ENCODE results near the gene FOXO1. TPM values are rescaled to one million over a fixed set of nuclear protein-coding genes. Genes with fewer than 3 reads are reported as not detected.

FOXO1 gene
- total RNA-seq, 8 experiments from 2014 or later = 0.63 to 17.3 (median 5.5) TPM

- Histone ChIP-seq H3K27ac (no peak overlapping the region), H3K4me3 (no peak overlapping the region), H3K4me1 (replicated peaks in 1 of 2) (no peaks in the 10 kb centered on the region)
- no peak for ATAC-seq (replicated peaks in 6 of 8)
- in situ Hi-C loops (cut with MboI; ENCODE audit: low pct_unique_long_range_greater_than_20kb in 2 of 9, low sequenced_read_pairs in 9 of 9, unreplicated experiment in 9 of 9) = no loop called here
- WGBS, 10 experiments = 53 to 100% (median 92%) methylated on average over 1 to 4 of the region's 4 CpGs; no CpG with 5 or more reads in 3 of the 10 experiments
Measured at GRCh38 chr13:40534456-40534855, 132.0 kb downstream of the FOXO1 start.

- in situ Hi-C loops (cut with MboI; ENCODE audit: low pct_unique_long_range_greater_than_20kb in 2 of 9, low sequenced_read_pairs in 9 of 9, unreplicated experiment in 9 of 9) = no loop called here
- WGBS, 10 experiments = 78 to 100% (median 90%) methylated on average over 2 to 8 of the region's 8 CpGs
- Histone ChIP-seq H3K27ac (no peak overlapping the region), H3K4me1 (replicated peaks in 1 of 2) (no peaks in the 10 kb centered on the region), H3K4me3 (no peak overlapping the region)
- no peak for ATAC-seq (replicated peaks in 6 of 8)
Measured at GRCh38 chr13:40533072-40533471, 133.4 kb downstream of the FOXO1 start.

GRCh38 chr13:40530961-40531360 is 135.5 kb downstream of the FOXO1 start:
- no peak overlapping the region for H3K4me3 ChIP-seq
- 0 to 90% (median 57%) methylated on average over 1 of the region's 1 CpG; no CpG with 5 or more reads in 1 of the 10 experiments for WGBS, 10 experiments
- no peak for ATAC-seq (replicated peaks in 6 of 8)
- in situ Hi-C loops (cut with MboI; ENCODE audit: low pct_unique_long_range_greater_than_20kb in 2 of 9, low sequenced_read_pairs in 9 of 9, unreplicated experiment in 9 of 9) = no loop called here
- no peaks in the 10 kb centered on the region for H3K4me1 ChIP-seq (replicated peaks in 1 of 2)
- no peak overlapping the region for H3K27ac ChIP-seq

- ATAC-seq (replicated peaks in 6 of 8) = no peak
- WGBS, 10 experiments = 60 to 100% (median 91%) methylated on average over 1 to 5 of the region's 6 CpGs; no CpG with 5 or more reads in 3 of the 10 experiments
- H3K4me1 ChIP-seq (replicated peaks in 1 of 2) = no peaks in the 10 kb centered on the region
- no peak overlapping the region for H3K4me3 ChIP-seq
- in situ Hi-C loops (cut with MboI; ENCODE audit: low pct_unique_long_range_greater_than_20kb in 2 of 9, low sequenced_read_pairs in 9 of 9, unreplicated experiment in 9 of 9) = no loop called here
- no peak overlapping the region for H3K27ac ChIP-seq
Measured at GRCh38 chr13:40528881-40529280, 137.6 kb downstream of the FOXO1 start.

- 33 to 100% (median 64%) methylated on average over 1 of the region's 1 CpG; no CpG with 5 or more reads in 6 of the 10 experiments for WGBS, 10 experiments
- ATAC-seq (replicated peaks in 6 of 8) = no peak
Measured at GRCh38 chr13:40527914-40528313, 138.5 kb downstream of the FOXO1 start.

GRCh38 chr13:40522282-40522681 is 144.2 kb downstream of the FOXO1 start:
- 20 to 100% (median 91%) methylated on average over 1 of the region's 1 CpG for WGBS, 10 experiments
- in situ Hi-C loops (cut with MboI; ENCODE audit: low pct_unique_long_range_greater_than_20kb in 2 of 9, low sequenced_read_pairs in 9 of 9, unreplicated experiment in 9 of 9) = no loop called here
- H3K4me1 ChIP-seq (replicated peaks in 1 of 2) = peaks cover 0 to 6% of the 10 kb centered on the region in 2 donors

More at GRCh38 chr13:40527914-40528313, 138.5 kb downstream of the FOXO1 start:
- no peak overlapping the region for H3K27ac ChIP-seq
- H3K4me1 ChIP-seq (replicated peaks in 1 of 2) = no peaks in the 10 kb centered on the region
- no peak overlapping the region for H3K4me3 ChIP-seq
- in situ Hi-C loops (cut with MboI; ENCODE audit: low pct_unique_long_range_greater_than_20kb in 2 of 9, low sequenced_read_pairs in 9 of 9, unreplicated experiment in 9 of 9) = no loop called here

GRCh38 chr13:40520916-40521315 is 145.5 kb downstream of the FOXO1 start:
- Histone ChIP-seq H3K27ac (no peak overlapping the region), H3K4me3 (no peak overlapping the region), H3K4me1 (replicated peaks in 1 of 2) (peaks cover 0 to 6% of the 10 kb centered on the region in 2 donors)
- WGBS, 10 experiments = 71 to 100% (median 90%) methylated on average over 1 to 3 of the region's 3 CpGs; no CpG with 5 or more reads in 2 of the 10 experiments
- in situ Hi-C loops (cut with MboI; ENCODE audit: low pct_unique_long_range_greater_than_20kb in 2 of 9, low sequenced_read_pairs in 9 of 9, unreplicated experiment in 9 of 9) = no loop called here
- ATAC-seq (replicated peaks in 6 of 8) = no peak

More at GRCh38 chr13:40522282-40522681, 144.2 kb downstream of the FOXO1 start:
- Histone ChIP-seq H3K4me3 (no peak overlapping the region), H3K27ac (no peak overlapping the region)
- peak in 2 of 8 experiments; percentile 49 to 77 for ATAC-seq (replicated peaks in 6 of 8)

GRCh38 chr13:40519637-40520036 is 146.8 kb downstream of the FOXO1 start:
- in situ Hi-C loops (cut with MboI; ENCODE audit: low pct_unique_long_range_greater_than_20kb in 2 of 9, low sequenced_read_pairs in 9 of 9, unreplicated experiment in 9 of 9) = no loop called here
- Histone ChIP-seq H3K4me3 (no peak overlapping the region), H3K27ac (no peak overlapping the region), H3K4me1 (replicated peaks in 1 of 2) (peaks cover 0 to 6% of the 10 kb centered on the region in 2 donors)
- peak in 2 of 8 experiments; percentile 39 to 76 for ATAC-seq (replicated peaks in 6 of 8)
- WGBS, 10 experiments = 23 to 100% (median 82%) methylated on average over 1 to 5 of the region's 5 CpGs; no CpG with 5 or more reads in 3 of the 10 experiments

GRCh38 chr13:40518481-40518882 is 148.0 kb downstream of the FOXO1 start:
- in situ Hi-C loops (cut with MboI; ENCODE audit: low pct_unique_long_range_greater_than_20kb in 2 of 9, low sequenced_read_pairs in 9 of 9, unreplicated experiment in 9 of 9) = no loop called here
- no peak for ATAC-seq (replicated peaks in 6 of 8)
- Histone ChIP-seq H3K27ac (no peak overlapping the region), H3K4me1 (replicated peaks in 1 of 2) (peaks cover 0 to 6% of the 10 kb centered on the region in 2 donors), H3K4me3 (no peak overlapping the region)
- 60 to 100% (median 82%) methylated on average over 1 to 4 of the region's 4 CpGs; no CpG with 5 or more reads in 4 of the 10 experiments for WGBS, 10 experiments

- in situ Hi-C loops (cut with MboI; ENCODE audit: low pct_unique_long_range_greater_than_20kb in 2 of 9, low sequenced_read_pairs in 9 of 9, unreplicated experiment in 9 of 9) = no loop called here
- WGBS, 10 experiments = 48 to 100% (median 77%) methylated on average over 1 to 8 of the region's 8 CpGs
- H3K4me1 ChIP-seq (replicated peaks in 1 of 2) = peaks cover 0 to 6% of the 10 kb centered on the region in 2 donors
- ATAC-seq (replicated peaks in 6 of 8) = peak in 3 of 8 experiments; percentile 21 to 97 (median 61)
- H3K4me3 ChIP-seq = no peak overlapping the region
- no peak overlapping the region for H3K27ac ChIP-seq
Measured at GRCh38 chr13:40517486-40518480, 148.7 kb downstream of the FOXO1 start.

- WGBS, 10 experiments = 67 to 100% methylated on average over 1 of the region's 1 CpG; no CpG with 5 or more reads in 8 of the 10 experiments
Measured at GRCh38 chr13:40515702-40516101, 150.7 kb downstream of the FOXO1 start.

GRCh38 chr13:40514802-40515201 is 151.6 kb downstream of the FOXO1 start:
- in situ Hi-C loops (cut with MboI; ENCODE audit: low pct_unique_long_range_greater_than_20kb in 2 of 9, low sequenced_read_pairs in 9 of 9, unreplicated experiment in 9 of 9) = no loop called here
- H3K4me1 ChIP-seq (replicated peaks in 1 of 2) = peaks cover 0 to 6% of the 10 kb centered on the region in 2 donors
- H3K4me3 ChIP-seq = no peak overlapping the region
- no peak for ATAC-seq (replicated peaks in 6 of 8)
- H3K27ac ChIP-seq = no peak overlapping the region
- 64 to 100% (median 87%) methylated on average over 1 to 2 of the region's 2 CpGs; no CpG with 5 or more reads in 2 of the 10 experiments for WGBS, 10 experiments

More at GRCh38 chr13:40515702-40516101, 150.7 kb downstream of the FOXO1 start:
- peaks cover 0 to 6% of the 10 kb centered on the region in 2 donors for H3K4me1 ChIP-seq (replicated peaks in 1 of 2)
- in situ Hi-C loops (cut with MboI; ENCODE audit: low pct_unique_long_range_greater_than_20kb in 2 of 9, low sequenced_read_pairs in 9 of 9, unreplicated experiment in 9 of 9) = no loop called here
- ATAC-seq (replicated peaks in 6 of 8) = no peak
- no peak overlapping the region for H3K4me3 ChIP-seq
- H3K27ac ChIP-seq = no peak overlapping the region

- no peak for ATAC-seq (replicated peaks in 6 of 8)
- Histone ChIP-seq H3K4me3 (no peak overlapping the region), H3K4me1 (replicated peaks in 1 of 2) (no peaks in the 10 kb centered on the region), H3K27ac (no peak overlapping the region)
- in situ Hi-C loops (cut with MboI; ENCODE audit: low pct_unique_long_range_greater_than_20kb in 2 of 9, low sequenced_read_pairs in 9 of 9, unreplicated experiment in 9 of 9) = no loop called here
- 70 to 100% (median 88%) methylated on average over 2 of the region's 2 CpGs; no CpG with 5 or more reads in 1 of the 10 experiments for WGBS, 10 experiments
Measured at GRCh38 chr13:40509876-40510275, 156.6 kb downstream of the FOXO1 start.
